Fibroblast of skin of left quadriceps (primary cell): Measurements from ENCODE around the gene FRYL.

ENCODE experiments used
- DNase-seq, 2 experiments: peaks; one replicate each; pipeline ENCODE4 v3.0.0-alpha.2; 2013; ENCODE audit warnings: low read depth in 2 of 2

Gene FRYL

DNA sequence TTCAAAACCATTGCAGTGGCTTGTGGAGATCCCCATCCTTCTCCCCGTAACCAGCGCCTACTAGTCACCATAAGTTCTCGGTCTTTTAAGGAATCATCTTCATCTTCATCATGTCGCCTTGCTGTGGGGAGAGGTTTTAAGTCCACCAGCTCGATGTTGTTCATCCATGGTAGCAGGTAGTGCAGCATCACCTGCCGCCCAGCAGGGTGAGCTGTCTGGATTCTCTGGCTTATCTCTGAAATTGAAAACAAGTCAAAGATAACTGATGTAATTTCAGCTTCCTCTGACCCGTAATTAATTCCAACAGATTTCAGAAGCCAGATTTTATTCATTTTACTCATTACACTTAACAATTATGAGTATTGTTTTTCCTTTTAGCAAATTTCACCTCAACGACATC is 222.6 kb downstream of the FRYL start:
- DNase-seq, result no peak

GRCh38 chr4:48556268-48556667 is 223.8 kb downstream of the FRYL start:
- no peak for DNase-seq

DNA sequence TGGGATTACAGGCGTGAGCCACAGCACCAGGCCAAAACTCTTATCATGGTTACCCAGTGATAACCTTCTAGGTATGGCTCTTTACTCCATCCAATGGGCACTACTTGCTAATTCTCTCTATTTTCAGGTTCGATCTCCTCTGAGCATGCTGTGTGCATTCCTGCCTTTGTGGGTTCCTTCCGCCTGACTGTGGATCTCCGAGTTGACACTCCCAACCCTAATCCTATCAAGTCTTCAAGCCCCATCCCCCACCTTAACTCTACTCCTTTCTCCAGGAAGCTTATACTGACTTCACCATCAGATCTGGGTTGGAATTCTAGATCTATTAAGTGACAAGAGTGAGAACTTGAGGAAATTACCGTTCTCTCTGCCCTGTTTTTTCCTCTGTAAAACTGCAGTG is 225.5 kb downstream of the FRYL start:
- no peak for DNase-seq

- DNase-seq, result no peak
These were observed 226.4 kb downstream of the FRYL start for GRCh38 chr4:48553720-48554119.

GRCh38 chr4:48546336-48546735 is 233.7 kb downstream of the FRYL start:
- DNase-seq, result peak; percentile 14 to 20

DNA sequence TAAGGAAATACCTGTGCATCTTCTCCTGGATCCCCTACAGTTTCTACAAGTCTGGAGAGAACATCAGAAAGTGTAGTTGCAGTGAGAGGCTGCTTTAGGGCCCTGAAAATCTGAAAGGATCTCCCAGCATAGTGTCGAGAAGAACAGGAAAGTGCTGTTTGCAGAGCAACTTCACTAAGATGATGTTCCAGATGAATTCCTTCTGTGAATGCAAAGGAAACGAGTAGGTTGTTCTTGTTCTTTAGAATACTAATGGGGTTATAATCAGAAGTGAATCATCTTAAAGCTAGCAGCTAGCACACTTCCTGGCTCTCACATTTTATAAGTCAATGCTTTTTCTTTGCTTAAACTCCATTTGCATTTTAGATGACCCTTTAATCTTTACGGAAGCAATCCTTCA is 236.3 kb downstream of the FRYL start:
- DNase-seq, result no peak

DNA sequence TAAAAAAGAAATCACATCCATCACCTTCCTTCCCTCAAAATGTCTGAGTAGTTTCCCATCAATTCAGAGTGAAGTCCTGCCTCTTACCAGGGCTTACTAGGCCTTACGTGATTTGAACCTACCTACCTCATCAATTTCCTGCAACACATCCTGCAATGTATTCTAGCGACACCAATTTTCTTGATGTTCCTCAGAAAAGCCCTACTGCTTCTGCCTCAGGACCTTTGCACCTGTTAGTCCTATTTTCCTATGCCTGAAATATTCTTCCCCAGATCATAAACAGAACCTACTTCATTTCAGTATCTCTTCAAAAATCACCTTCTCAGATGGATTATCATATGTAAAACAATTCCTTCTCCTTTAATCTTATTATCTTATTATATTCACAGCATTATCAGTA is 237.2 kb downstream of the FRYL start:
- no peak for DNase-seq

DNA sequence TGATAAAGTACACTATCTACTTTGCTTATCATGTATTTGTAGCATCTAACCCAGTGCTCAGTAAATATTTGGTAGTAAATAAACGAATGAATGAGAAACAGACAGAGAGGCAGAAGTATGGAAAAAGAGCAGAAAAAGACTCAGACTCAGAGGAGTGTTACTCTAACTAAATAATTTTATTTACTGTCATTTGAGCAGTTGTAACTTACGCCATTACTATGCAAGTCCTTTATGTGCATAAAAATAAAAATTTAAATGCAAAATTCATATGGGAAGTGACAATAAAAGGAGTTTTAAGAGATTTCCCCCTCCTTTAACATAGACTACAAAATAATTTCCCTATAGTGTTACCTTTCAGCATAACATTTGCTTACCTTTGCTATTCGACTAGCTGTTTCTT is 240.5 kb downstream of the FRYL start:
- no peak for DNase-seq

- no peak for DNase-seq
These were observed 241.7 kb downstream of the FRYL start for GRCh38 chr4:48538358-48538757.

- DNase-seq, result no peak
These were observed 253.7 kb downstream of the FRYL start for GRCh38 chr4:48526406-48526805.

DNA sequence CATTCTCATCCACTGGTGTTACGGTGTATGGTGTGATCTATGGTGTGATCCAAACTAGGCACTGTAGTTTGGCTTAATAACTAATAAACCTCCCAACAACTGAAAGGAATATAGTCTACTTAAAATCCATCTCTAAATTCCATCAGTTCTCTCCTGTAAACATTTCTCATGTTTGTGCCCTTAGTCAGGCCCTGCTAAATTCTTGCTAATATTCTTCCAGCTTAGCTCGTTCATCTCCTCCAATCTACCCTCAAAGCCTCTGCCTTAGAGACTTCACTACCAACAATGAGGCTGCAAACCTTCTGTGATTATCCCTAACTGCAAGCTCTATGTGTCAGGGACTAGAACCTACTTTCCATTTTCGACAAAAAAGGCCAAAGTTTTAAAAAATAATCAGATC is 261.9 kb downstream of the FRYL start:
- DNase-seq, result no peak

DNA sequence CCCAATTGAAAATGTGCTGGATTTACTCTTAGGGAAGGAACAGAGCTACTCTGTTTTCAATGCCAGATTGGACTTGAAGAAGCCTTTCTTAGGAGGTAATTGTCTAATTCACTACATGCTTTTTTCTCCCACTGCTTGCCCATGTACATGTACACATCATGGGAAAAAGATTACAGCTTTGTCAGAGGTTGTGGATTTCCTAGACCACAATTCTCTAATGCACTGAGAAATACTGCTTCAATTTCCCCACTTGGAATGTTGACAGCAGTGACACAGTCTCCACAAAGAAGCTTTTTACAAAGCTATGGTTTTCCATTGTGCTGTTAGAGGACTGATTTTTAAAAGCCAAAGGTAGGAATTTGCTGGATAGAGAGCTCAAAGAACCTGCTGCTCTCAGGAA is 270.5 kb downstream of the FRYL start:
- DNase-seq, result no peak

DNA sequence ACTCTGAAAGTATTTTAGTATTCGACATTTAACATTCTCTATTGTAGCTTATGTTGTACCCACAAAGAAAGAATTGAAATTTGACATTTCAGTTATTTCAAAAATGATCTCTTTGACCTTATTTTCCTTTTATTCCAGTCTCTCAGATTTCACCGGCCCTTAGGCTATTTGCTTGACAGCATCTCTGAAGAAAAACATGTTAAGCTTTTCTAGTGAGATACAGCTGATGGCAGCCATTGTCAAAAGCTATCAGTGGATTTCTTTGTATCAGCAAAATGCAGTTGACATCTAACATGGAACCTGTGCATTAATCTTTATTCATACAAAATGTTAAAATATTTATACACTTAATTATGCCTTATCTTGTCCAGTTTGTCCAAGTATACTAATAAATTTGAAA is 273.4 kb downstream of the FRYL start:
- DNase-seq, result no peak

GRCh38 chr4:48504352-48504751 is 275.7 kb downstream of the FRYL start:
- no peak for DNase-seq

GRCh38 chr4:48504026-48504330 is 276.1 kb downstream of the FRYL start:
- no peak for DNase-seq

- no peak for DNase-seq
These were observed 276.6 kb downstream of the FRYL start for GRCh38 chr4:48503233-48504025.

DNA sequence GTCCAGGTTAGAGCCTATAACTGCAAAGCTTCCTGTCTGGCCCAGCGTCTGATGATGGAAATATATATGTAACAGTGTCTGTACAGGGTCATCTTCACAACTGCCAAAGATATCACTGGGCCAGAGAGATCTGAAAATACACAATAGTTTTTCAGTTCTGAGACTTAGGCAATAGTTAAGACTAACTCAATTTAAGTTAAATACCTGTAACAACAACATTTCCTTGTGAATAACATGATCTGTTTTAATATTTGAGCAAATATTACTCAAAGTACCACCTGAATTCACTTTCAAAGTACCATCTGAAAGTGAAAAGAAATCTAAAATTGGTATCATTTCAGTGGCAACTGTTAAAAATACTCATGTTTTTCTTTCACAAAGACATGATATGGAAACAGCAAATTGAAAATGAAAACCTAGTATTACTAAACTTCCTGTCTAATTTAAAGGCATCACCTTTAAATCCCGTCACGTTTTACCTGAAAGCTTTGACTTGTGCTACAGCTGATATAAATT is 280.5 kb downstream of the FRYL start:
- no peak for DNase-seq

DNA sequence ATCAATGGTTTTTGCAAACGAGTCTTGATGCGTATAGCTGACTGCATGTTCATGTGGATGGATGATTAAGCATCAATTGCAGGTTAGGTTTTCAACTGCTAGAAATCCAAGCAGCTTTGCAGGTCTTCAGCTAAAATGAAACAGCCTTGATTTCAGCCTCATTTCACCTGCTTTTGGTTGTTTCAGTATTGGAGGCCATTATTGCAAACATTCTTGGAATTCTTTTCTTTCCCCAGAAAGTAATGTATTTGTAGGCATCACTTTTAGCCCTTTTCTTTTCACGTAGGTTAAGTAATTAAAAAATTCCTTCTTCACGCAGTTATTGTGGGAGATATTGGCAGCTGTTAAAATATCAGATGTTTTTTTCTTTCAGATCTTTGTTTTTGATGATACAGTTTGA is 281.2 kb downstream of the FRYL start:
- no peak for DNase-seq

GRCh38 chr4:48495941-48496340 is 284.1 kb downstream of the FRYL start:
- no peak for DNase-seq

GRCh38 chr4:48493452-48494100 is 286.5 kb downstream of the FRYL start:
- no peak for DNase-seq

- DNase-seq, result no peak
These were observed 288.4 kb downstream of the FRYL start for GRCh38 chr4:48491514-48492176.

DNA sequence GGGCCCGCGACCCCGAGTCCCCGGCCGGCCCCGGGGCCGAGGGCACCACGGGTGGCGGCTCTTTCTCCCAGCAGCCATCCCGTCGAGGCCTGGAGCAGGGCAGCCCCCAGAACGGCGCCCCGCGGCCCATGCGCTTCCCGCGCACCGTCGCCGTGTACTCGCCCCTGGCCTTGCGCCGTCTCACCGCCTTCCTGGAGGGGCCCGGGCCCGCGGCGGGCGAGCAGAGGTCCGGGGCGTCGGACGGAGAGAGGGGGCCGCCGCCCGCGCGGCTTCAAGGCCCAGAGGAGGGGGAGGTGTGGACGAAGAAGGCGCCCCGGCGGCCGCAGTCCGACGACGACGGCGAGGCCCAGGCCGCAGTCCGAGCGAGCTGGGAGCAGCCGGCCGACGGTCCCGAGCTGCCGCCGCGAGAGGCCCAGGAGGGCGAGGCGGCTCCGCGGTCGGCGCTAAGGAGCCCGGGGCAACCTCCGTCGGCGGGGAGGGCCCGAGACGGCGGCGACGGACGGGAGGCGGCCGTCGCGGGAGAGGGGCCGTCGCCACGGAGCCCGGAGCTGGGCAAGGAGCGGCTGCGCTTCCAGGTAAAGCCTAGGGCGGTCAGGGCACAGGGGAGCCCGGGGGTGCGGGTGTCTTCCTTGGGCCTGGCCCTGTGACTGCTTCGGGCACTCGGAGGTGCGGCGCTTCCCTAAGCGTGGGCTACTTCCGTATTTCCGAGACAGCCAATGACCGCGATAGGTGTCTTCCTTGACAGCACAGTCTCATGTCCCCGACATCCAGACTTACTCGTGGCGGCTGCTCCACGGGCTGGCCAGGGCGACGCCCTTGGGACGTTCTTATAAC is 289.2 kb downstream of the FRYL start:
- DNase-seq, result no peak
